ENCODE data around the gene SIRPA.

SIRPA gene

DNA sequence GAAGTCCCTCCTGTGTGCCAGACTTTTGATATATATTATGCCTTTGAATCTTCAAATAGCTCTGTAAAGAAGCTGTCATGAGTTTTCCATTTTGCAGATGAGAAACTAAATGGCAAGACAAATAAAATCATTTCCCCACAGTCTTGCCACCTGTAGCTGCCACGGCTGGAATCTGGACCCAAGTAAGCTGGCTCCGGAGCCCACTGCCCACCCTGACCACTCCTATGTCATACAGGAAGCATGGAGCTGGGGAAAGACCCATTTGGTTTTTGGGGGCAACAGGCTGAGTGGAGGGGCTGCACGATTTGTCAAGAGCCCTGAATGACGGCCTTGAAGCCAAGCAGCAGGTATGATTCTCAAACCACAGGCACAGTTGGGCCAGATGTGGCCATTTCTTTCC is 10.0 kb upstream of the SIRPA start:
- DNase-seq, result no peak
- TF ChIP-seq, protein P1, sequence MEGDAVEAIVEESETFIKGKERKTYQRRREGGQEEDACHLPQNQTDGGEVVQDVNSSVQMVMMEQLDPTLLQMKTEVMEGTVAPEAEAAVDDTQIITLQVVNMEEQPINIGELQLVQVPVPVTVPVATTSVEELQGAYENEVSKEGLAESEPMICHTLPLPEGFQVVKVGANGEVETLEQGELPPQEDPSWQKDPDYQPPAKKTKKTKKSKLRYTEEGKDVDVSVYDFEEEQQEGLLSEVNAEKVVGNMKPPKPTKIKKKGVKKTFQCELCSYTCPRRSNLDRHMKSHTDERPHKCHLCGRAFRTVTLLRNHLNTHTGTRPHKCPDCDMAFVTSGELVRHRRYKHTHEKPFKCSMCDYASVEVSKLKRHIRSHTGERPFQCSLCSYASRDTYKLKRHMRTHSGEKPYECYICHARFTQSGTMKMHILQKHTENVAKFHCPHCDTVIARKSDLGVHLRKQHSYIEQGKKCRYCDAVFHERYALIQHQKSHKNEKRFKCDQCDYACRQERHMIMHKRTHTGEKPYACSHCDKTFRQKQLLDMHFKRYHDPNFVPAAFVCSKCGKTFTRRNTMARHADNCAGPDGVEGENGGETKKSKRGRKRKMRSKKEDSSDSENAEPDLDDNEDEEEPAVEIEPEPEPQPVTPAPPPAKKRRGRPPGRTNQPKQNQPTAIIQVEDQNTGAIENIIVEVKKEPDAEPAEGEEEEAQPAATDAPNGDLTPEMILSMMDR (IDR thresholded peaks at IDR 0.05; ENCODE audit: low read depth, low read length, missing control alignments), result no peak
- Histone ChIP-seq H3K36me3 (replicated peaks) (no peaks in the 10 kb centered on the region), H3K27ac (no peak overlapping the region), H3K27me3 (replicated peaks) (peaks cover 10% of the 10 kb centered on the region), H3K4me3 (ENCODE audit: low read depth, low read length) (no peak overlapping the region)
- in situ Hi-C loops (cut with HindIII; ENCODE audit: low pct_ligation_motif_present, low sequenced_read_pairs), result no loop called here

DNA sequence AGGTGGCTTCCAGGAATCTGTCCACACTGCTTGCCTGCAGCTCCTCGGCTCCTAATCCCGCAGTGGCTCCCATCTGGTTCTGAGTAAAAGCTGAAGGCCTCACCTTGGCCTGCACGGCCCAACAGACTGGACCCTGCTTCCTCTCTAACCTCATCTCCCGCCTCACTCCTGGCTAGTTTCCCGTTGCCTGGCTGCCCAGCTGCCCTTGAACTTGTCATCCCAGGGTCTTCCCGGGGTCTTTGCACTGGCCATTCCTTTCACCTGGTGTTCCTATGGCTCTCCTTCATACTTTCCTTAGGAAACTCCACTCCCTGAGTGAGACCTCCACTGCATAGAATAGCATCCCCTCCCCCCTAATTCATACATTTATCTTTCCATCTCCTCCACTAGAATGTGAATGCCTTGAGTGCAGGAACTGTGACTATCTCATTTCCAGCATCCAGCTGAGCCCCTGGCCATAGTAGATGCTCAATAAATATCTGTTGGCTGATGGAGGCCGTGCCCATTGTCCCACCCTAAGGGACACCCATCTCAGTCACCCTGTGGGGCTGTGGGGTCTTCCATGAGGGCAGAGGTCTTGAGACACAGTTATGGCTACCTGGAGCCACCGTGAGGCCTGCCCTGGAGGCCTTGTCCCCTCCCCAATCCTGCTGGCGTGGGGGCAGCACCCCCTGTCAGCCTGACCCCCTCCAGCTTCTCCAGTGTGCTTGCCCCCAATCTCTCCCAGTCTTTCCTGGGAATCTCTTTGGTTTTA is 9.1 kb upstream of the SIRPA start:
- H3K27me3 ChIP-seq (replicated peaks), result peaks cover 9% of the 10 kb centered on the region
- H3K36me3 ChIP-seq (replicated peaks), result no peaks in the 10 kb centered on the region
- H3K4me3 ChIP-seq (ENCODE audit: low read depth, low read length), result no peak overlapping the region
- in situ Hi-C loops (cut with HindIII; ENCODE audit: low pct_ligation_motif_present, low sequenced_read_pairs), result no loop called here
- TF ChIP-seq, protein P1 (IDR thresholded peaks at IDR 0.05; ENCODE audit: low read depth, low read length, missing control alignments), result no peak
- DNase-seq, result no peak
- no peak overlapping the region for H3K27ac ChIP-seq

DNA sequence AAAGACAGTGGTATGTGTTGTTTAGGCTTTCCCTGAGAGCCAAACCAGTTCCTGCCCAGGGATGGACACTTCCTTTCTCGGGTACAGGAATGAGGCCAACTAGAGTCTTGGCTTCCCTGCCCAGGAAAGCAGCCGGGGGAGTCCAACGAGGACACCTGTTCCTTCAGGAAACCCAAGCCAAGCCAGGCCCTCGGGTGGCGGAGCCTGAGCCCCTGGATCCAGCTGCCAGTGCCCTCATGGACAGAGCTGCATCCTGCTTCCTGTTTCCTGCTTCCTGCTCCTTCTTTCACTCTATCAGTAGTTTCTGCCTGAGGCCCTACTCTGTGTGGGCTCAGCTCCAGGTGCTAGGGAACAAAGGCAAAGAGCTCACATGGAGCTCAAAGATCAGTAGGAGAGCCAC is 7.9 kb upstream of the SIRPA start:
- TF ChIP-seq, protein P1 (IDR thresholded peaks at IDR 0.05; ENCODE audit: low read depth, low read length, missing control alignments), result no peak
- Histone ChIP-seq H3K4me3 (ENCODE audit: low read depth, low read length) (no peak overlapping the region), H3K36me3 (replicated peaks) (no peaks in the 10 kb centered on the region), H3K27ac (no peak overlapping the region), H3K27me3 (replicated peaks) (peaks cover 6% of the 10 kb centered on the region)
- in situ Hi-C loops (cut with HindIII; ENCODE audit: low pct_ligation_motif_present, low sequenced_read_pairs), result no loop called here
- no peak for DNase-seq

DNA sequence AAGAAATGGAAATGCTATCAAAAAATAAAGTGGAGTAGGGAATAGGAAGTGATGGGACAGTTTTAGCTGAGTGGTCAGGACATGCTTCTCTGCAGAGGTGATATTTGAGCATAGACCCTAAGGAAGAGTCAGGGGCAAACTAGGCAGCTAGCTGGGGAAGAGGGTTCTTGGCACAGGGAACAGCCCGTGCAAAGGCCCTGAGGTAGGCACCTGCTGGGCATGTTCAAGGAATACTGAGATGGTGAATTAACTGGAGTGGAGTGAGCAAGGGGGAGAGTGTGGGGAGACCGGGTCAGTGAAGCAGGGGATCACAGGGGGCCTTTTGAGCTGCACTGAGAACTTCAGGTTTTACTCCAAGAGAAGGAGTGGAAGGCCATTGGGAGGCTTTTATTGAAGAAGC is 7.5 kb upstream of the SIRPA start:
- TF ChIP-seq, protein P1 (IDR thresholded peaks at IDR 0.05; ENCODE audit: low read depth, low read length, missing control alignments), result no peak
- H3K27ac ChIP-seq, result no peak overlapping the region
- no peaks in the 10 kb centered on the region for H3K36me3 ChIP-seq (replicated peaks)
- no peak overlapping the region for H3K4me3 ChIP-seq (ENCODE audit: low read depth, low read length)
- in situ Hi-C loops (cut with HindIII; ENCODE audit: low pct_ligation_motif_present, low sequenced_read_pairs), result no loop called here
- DNase-seq, result no peak
- H3K27me3 ChIP-seq (replicated peaks), result peaks cover 6% of the 10 kb centered on the region

DNA sequence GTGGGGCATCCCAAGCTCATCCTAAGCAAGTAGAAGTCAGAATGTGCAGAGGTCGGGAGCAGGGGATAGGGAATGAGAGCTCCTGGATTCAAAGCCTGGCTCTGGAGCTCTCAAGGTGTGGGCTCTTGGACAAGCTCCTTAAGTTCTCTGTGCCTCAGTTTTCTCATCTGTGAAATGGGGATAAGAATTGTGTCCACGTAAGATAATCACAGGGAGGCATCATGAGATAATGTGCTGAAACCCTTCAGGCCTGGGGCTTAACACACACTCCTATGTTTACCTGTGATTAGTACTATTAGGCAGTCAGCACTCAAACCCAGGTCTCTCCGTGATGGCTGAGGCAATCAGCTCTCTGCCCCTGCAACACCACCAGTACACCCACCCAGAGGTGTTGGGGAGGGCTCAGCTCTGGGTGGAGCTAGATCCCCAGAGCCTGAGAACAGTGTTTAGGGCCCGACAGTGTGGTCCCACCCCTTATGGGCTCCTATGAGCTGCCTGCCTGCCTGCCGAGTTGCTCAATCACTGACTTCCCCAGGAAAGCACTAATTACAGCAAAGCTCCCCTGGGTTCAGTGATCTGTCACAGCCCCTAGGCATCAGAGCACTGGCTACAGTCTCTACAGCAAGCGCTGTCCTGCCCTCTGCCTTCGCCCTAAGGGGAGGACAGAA is 6.3 kb upstream of the SIRPA start:
- no peaks in the 10 kb centered on the region for H3K27me3 ChIP-seq (replicated peaks)
- no peak for DNase-seq
- no peaks in the 10 kb centered on the region for H3K36me3 ChIP-seq (replicated peaks)
- TF ChIP-seq, protein P1 (IDR thresholded peaks at IDR 0.05; ENCODE audit: low read depth, low read length, missing control alignments), result no peak
- in situ Hi-C loops (cut with HindIII; ENCODE audit: low pct_ligation_motif_present, low sequenced_read_pairs), result no loop called here
- no peak overlapping the region for H3K4me3 ChIP-seq (ENCODE audit: low read depth, low read length)
- H3K27ac ChIP-seq, result no peak overlapping the region

Measured in brain microvascular endothelial cell (primary cell).